Measurements from ENCODE around the gene FST.

The FST gene

DNA sequence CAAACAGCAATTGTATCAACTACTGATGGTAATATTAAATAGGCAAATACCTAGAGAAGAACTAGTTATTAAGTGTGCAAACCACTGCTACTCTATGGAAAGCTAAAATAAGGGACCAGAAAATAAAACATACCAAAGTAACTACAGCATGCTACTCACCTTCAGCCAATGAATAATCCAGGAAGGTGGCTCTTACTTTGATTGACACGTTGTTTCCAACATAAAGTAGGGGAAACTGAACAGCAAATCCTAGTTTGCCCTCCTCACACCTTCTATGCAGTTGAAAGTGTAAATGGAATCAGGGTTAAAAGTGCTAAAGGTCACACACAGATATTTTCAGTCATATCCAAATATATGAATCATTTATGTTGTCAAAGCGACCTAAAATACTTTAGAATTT lies 5.1 kb upstream of the FST start:
- H3K36me3 ChIP-seq (ENCODE audit: control insufficient read depth in 1 of 2, insufficient read depth in 2 of 2, low read depth in 1 of 2, low read length in 2 of 2), result no peaks in the 10 kb centered on the region
- H4K8ac ChIP-seq (ENCODE audit: low read length), result no peak overlapping the region
- H2BK120ac ChIP-seq (ENCODE audit: low read depth, low read length), result no peak overlapping the region
- WGBS, result 88% methylated on average over 1 of the region's 2 CpGs
- no peak overlapping the region for H3K14ac ChIP-seq (ENCODE audit: low read length in 2 of 2)
- H3K27me3 ChIP-seq (ENCODE audit: control insufficient read depth in 1 of 2, insufficient read depth in 1 of 2, low read length in 2 of 2), result no peaks in the 10 kb centered on the region
- no peak overlapping the region for H2BK15ac ChIP-seq (ENCODE audit: low read depth, poor library complexity, severe bottlenecking)
- no peak overlapping the region for H4K91ac ChIP-seq (ENCODE audit: low read length)
- H3K9me3 ChIP-seq (ENCODE audit: control insufficient read depth, low read length), result no peaks in the 10 kb centered on the region
- no peak overlapping the region for H2AFZ ChIP-seq (ENCODE audit: low read depth, low read length)
- no peak overlapping the region for H3K18ac ChIP-seq (ENCODE audit: low read depth in 1 of 2, low read length in 2 of 2)
- no peak overlapping the region for H2AK5ac ChIP-seq (ENCODE audit: low read length, severe bottlenecking)
- no peak overlapping the region for H2BK12ac ChIP-seq (ENCODE audit: low read length in 2 of 2)
- H3K27ac ChIP-seq (ENCODE audit: low read length, poor library complexity, severe bottlenecking), result no peak overlapping the region
- H3K9ac ChIP-seq (ENCODE audit: low read length), result no peak overlapping the region
- no peaks in the 10 kb centered on the region for H3K79me1 ChIP-seq (replicated peaks; ENCODE audit: low read length, poor library complexity, severe bottlenecking)
- no peak overlapping the region for H3K4me2 ChIP-seq (ENCODE audit: low read length, poor library complexity, severe bottlenecking)
- H3K23ac ChIP-seq (ENCODE audit: low read length in 2 of 2), result no peak overlapping the region
- H3K4ac ChIP-seq (ENCODE audit: low read depth in 1 of 2, low read length in 2 of 2), result no peak overlapping the region
- H3K4me1 ChIP-seq (ENCODE audit: control insufficient read depth, insufficient read depth, low read depth, low read length), result peaks cover 2% of the 10 kb centered on the region
- no peak overlapping the region for H3K4me3 ChIP-seq (ENCODE audit: insufficient read depth in 1 of 2, low read depth in 1 of 2, low read length in 2 of 2)
- no peak overlapping the region for H2BK5ac ChIP-seq (ENCODE audit: low read depth, low read length, poor library complexity, severe bottlenecking)
- DNase-seq, result no peak

DNA sequence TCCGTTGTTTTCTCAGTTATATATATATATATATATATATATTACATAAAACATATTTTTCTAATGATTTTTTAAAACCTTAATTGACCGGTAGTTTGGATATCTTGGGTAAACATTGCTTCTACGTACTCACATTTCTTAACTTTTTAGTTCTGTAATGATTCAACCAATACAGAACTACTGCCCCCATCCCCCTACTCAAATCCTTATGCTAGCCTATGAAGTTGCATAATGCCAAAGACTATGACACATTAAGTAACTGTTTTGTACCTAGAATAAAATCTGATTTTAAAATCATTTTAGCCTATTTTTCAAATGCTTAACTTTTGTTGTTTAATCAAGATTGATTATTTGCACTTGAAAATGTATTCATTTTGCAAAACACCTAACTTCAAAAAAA lies 4.4 kb upstream of the FST start:
- WGBS, result 100% methylated on average over 2 of the region's 3 CpGs
- no peak overlapping the region for H2AK5ac ChIP-seq (ENCODE audit: low read length, severe bottlenecking)
- no peak for DNase-seq
- peaks cover 2% of the 10 kb centered on the region for H3K79me1 ChIP-seq (replicated peaks; ENCODE audit: low read length, poor library complexity, severe bottlenecking)
- no peak overlapping the region for H3K18ac ChIP-seq (ENCODE audit: low read depth in 1 of 2, low read length in 2 of 2)
- no peaks in the 10 kb centered on the region for H3K9me3 ChIP-seq (ENCODE audit: control insufficient read depth, low read length)
- H3K14ac ChIP-seq (ENCODE audit: low read length in 2 of 2), result no peak overlapping the region
- no peak overlapping the region for H3K27ac ChIP-seq (ENCODE audit: low read length, poor library complexity, severe bottlenecking)
- no peak overlapping the region for H3K4me3 ChIP-seq (ENCODE audit: insufficient read depth in 1 of 2, low read depth in 1 of 2, low read length in 2 of 2)
- H4K8ac ChIP-seq (ENCODE audit: low read length), result no peak overlapping the region
- H4K91ac ChIP-seq (ENCODE audit: low read length), result no peak overlapping the region
- H2BK120ac ChIP-seq (ENCODE audit: low read depth, low read length), result no peak overlapping the region
- no peak overlapping the region for H3K23ac ChIP-seq (ENCODE audit: low read length in 2 of 2)
- no peaks in the 10 kb centered on the region for H3K27me3 ChIP-seq (ENCODE audit: control insufficient read depth in 1 of 2, insufficient read depth in 1 of 2, low read length in 2 of 2)
- H3K4me1 ChIP-seq (ENCODE audit: control insufficient read depth, insufficient read depth, low read depth, low read length), result peaks cover 5% of the 10 kb centered on the region
- H3K4ac ChIP-seq (ENCODE audit: low read depth in 1 of 2, low read length in 2 of 2), result no peak overlapping the region
- H3K36me3 ChIP-seq (ENCODE audit: control insufficient read depth in 1 of 2, insufficient read depth in 2 of 2, low read depth in 1 of 2, low read length in 2 of 2), result no peaks in the 10 kb centered on the region
- no peak overlapping the region for H2BK5ac ChIP-seq (ENCODE audit: low read depth, low read length, poor library complexity, severe bottlenecking)
- H2BK15ac ChIP-seq (ENCODE audit: low read depth, poor library complexity, severe bottlenecking), result no peak overlapping the region
- no peak overlapping the region for H3K4me2 ChIP-seq (ENCODE audit: low read length, poor library complexity, severe bottlenecking)
- H2AFZ ChIP-seq (ENCODE audit: low read depth, low read length), result no peak overlapping the region
- H2BK12ac ChIP-seq (ENCODE audit: low read length in 2 of 2), result no peak overlapping the region
- H3K9ac ChIP-seq (ENCODE audit: low read length), result no peak overlapping the region

DNA sequence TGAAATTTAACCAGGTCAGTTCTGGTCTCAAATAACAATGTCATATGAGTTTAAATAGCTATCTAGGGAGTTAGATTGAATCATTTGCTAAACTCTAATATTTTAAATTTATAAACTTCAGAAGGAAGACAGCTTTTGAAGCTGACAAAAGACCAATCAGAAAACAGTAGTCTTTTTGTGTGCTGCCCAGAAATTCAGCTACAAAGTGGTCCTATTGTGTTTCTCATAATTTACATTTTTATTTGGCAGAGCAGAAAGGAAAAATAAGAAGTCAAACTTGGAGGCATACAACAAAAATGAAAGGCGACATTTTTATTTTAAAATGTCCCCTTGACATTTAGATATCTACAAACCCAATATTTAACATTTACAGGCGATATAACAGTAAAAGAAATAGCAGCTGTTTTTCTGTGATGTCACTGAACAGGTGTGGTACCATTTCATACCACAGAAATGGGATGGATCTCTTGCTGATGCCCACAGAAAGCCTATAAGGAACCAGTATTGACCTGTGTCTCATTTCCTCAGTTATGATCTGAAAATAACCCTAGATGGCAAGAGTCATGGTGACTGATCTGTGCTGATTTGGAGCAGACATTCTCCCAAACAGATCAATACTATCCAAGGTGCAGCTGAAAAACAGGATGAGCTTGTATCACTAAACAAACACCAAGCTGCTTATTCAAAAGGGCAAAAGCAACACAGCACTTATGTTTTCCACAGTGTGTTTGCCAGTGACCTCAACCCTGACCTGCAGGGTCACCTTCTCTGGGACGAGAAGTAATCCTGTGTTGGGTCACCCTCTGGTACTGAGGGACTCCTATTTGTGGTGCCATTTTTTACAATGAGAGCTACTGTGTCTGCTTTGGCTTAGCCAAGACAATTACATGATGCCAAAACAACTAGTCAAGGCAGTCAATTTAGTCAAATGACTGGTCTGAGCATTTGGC lies 3.6 kb upstream of the FST start:
- Histone ChIP-seq H2BK12ac (ENCODE audit: low read length in 2 of 2) (no peak overlapping the region), H2BK5ac (ENCODE audit: low read depth, low read length, poor library complexity, severe bottlenecking) (no peak overlapping the region), H3K27ac (ENCODE audit: low read length, poor library complexity, severe bottlenecking) (no peak overlapping the region), H4K8ac (ENCODE audit: low read length) (no peak overlapping the region), H3K4me1 (ENCODE audit: control insufficient read depth, insufficient read depth, low read depth, low read length) (peaks cover 5% of the 10 kb centered on the region), H3K36me3 (ENCODE audit: control insufficient read depth in 1 of 2, insufficient read depth in 2 of 2, low read depth in 1 of 2, low read length in 2 of 2) (no peaks in the 10 kb centered on the region), H3K4ac (ENCODE audit: low read depth in 1 of 2, low read length in 2 of 2) (no peak overlapping the region), H3K27me3 (ENCODE audit: control insufficient read depth in 1 of 2, insufficient read depth in 1 of 2, low read length in 2 of 2) (no peaks in the 10 kb centered on the region), H4K91ac (ENCODE audit: low read length) (no peak overlapping the region), H3K18ac (ENCODE audit: low read depth in 1 of 2, low read length in 2 of 2) (no peak overlapping the region), H3K4me2 (ENCODE audit: low read length, poor library complexity, severe bottlenecking) (no peak overlapping the region), H3K79me1 (replicated peaks; ENCODE audit: low read length, poor library complexity, severe bottlenecking) (peaks cover 2% of the 10 kb centered on the region), H3K4me3 (ENCODE audit: insufficient read depth in 1 of 2, low read depth in 1 of 2, low read length in 2 of 2) (no peak overlapping the region), H2BK120ac (ENCODE audit: low read depth, low read length) (no peak overlapping the region), H2AK5ac (ENCODE audit: low read length, severe bottlenecking) (no peak overlapping the region), H2AFZ (ENCODE audit: low read depth, low read length) (no peak overlapping the region), H2BK15ac (ENCODE audit: low read depth, poor library complexity, severe bottlenecking) (no peak overlapping the region), H3K14ac (ENCODE audit: low read length in 2 of 2) (no peak overlapping the region), H3K9ac (ENCODE audit: low read length) (no peak overlapping the region), H3K23ac (ENCODE audit: low read length in 2 of 2) (no peak overlapping the region), H3K9me3 (ENCODE audit: control insufficient read depth, low read length) (no peaks in the 10 kb centered on the region)
- WGBS, result 75% methylated on average over 2 of the region's 3 CpGs
- DNase-seq, result no peak

DNA sequence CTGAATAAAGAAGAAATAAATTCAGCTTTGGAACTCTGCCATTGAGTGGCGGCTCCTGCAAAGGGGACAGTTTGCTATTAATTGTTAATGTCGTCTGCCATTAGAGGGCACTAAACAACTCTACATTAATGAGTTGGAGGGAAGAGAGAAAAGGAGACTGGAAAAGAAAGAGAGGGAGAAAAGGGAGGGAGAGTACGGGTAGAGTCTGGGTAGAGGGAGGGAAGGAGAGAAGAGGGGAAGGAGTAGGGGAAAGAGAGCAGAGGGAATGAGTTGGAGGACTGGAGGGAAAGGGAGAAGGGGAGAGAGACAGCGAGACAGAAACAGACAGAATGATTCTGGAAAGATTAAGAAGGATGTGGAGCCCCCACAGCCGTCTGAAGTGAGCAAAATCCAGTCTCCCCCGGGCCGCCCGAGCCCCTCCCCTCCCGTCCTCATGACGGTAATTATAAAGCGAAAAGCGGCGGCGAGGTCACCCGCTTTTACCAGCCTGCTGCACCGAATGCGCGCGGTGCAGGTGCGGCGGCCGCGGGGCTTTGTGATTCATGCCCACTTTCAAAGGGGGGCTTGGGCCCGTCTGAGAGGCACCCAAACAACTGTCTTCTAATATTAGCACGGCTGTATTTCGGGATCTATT lies 1.9 kb upstream of the FST start:
- no peak overlapping the region for H2BK120ac ChIP-seq (ENCODE audit: low read depth, low read length)
- H2BK15ac ChIP-seq (ENCODE audit: low read depth, poor library complexity, severe bottlenecking), result no peak overlapping the region
- H4K91ac ChIP-seq (ENCODE audit: low read length), result no peak overlapping the region
- H3K4me2 ChIP-seq (ENCODE audit: low read length, poor library complexity, severe bottlenecking), result peak overlapping the region; percentile 82
- no peak overlapping the region for H4K8ac ChIP-seq (ENCODE audit: low read length)
- H3K4ac ChIP-seq (ENCODE audit: low read depth in 1 of 2, low read length in 2 of 2), result no peak overlapping the region
- no peak overlapping the region for H3K23ac ChIP-seq (ENCODE audit: low read length in 2 of 2)
- no peaks in the 10 kb centered on the region for H3K27me3 ChIP-seq (ENCODE audit: control insufficient read depth in 1 of 2, insufficient read depth in 1 of 2, low read length in 2 of 2)
- no peak overlapping the region for H3K18ac ChIP-seq (ENCODE audit: low read depth in 1 of 2, low read length in 2 of 2)
- H3K36me3 ChIP-seq (ENCODE audit: control insufficient read depth in 1 of 2, insufficient read depth in 2 of 2, low read depth in 1 of 2, low read length in 2 of 2), result peaks cover 0 to 3% of the 10 kb centered on the region in 2 experiments
- peak overlapping the region; percentile 76 for H3K9ac ChIP-seq (ENCODE audit: low read length)
- no peak overlapping the region for H3K14ac ChIP-seq (ENCODE audit: low read length in 2 of 2)
- no peaks in the 10 kb centered on the region for H3K9me3 ChIP-seq (ENCODE audit: control insufficient read depth, low read length)
- no peak overlapping the region for H2AFZ ChIP-seq (ENCODE audit: low read depth, low read length)
- H3K79me1 ChIP-seq (replicated peaks; ENCODE audit: low read length, poor library complexity, severe bottlenecking), result peaks cover 2% of the 10 kb centered on the region
- 3% methylated on average over 23 of the region's 26 CpGs for WGBS
- no peak overlapping the region for H2BK12ac ChIP-seq (ENCODE audit: low read length in 2 of 2)
- H3K4me1 ChIP-seq (ENCODE audit: control insufficient read depth, insufficient read depth, low read depth, low read length), result peaks cover 12% of the 10 kb centered on the region
- H3K27ac ChIP-seq (ENCODE audit: low read length, poor library complexity, severe bottlenecking), result no peak overlapping the region
- peak; percentile 76 for DNase-seq
- no peak overlapping the region for H2AK5ac ChIP-seq (ENCODE audit: low read length, severe bottlenecking)
- no peak overlapping the region for H2BK5ac ChIP-seq (ENCODE audit: low read depth, low read length, poor library complexity, severe bottlenecking)
- H3K4me3 ChIP-seq (ENCODE audit: insufficient read depth in 1 of 2, low read depth in 1 of 2, low read length in 2 of 2), result peak overlapping the region; percentile 31 to 83

All from mesenchymal stem cell (in vitro differentiated cells and primary cell).